Measurements from ENCODE around the gene EPPIN.
"Not testable (repeated sequence)": the region's sequence is repeated elsewhere in the genome, so short reads cannot be mapped to it uniquely, and the experiment has no call there.

EPPIN gene

DNA sequence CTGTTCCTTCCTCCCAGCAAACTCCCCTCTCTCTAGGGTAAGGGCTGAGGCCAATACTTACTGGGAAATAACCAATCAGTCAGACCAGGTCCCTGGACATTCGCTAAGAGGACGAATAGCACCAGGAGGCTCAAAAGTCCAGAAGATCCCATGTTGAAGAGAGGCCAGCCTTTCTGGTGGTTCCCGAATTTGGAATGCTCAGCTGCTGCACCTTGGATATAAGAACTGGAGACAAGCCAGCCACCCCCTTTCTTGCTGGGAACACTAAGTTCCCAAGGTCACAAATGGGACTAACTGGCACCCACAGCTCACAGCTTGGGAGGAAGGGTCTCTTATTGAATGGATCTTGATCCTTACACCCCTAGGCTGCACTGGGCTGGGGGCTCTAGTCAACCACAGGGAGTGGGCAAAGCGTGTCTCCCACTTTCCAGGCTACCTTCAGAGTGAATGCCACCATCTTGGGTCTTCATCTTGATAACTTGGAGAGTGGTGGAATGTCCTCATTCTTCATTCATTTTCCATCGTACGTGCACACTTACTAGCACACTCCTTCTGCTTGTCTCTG lies at the start of gene EPPIN:
Gene EPPIN (minus strand): TSS at position 196 of the 565 bp plus-strand sequence. CDS start 44 bp downstream, at position 152.
- no peak for DNase-seq (ENCODE audit: low read depth)

DNA sequence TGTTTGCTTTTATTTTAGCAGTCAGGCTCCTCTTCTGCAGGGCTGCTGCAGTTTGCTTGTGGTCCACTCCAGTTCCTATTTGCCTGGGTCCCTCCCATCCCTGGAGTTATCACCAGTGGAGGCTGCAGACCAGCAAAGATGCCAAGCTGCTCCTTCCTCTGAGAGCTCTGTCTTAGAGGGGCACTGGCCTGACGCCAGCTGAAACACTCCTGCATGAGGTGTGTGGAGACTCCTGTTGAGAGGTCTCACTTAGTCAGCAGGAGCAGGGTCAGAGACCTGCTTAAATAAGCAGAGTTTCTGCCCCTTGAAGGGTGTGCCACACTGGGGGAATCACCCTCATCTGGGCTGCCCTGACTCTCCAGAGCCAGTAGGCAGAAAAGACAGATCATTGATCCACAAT lies 48.0 kb upstream of the EPPIN start:
- DNase-seq (ENCODE audit: low read depth), result no peak

DNA sequence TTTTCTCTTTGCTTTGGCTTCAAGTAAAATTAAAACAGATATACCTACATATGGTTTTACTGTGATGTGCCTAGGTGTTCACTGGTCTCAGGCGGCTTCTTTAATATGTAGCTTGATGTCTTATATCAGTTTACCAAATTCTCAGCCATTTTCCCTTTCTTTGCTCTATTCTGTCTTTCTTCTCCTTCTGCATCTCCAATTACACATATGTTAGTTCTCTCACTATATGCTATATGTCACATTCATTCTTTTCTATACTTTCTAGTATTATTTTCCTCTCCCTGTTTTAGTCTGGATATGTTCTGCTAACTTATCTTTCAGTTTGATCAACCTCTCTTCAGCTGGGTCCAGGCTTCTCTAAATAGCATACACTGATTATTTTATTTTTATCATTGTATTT lies 46.3 kb upstream of the EPPIN start:
- no peak for DNase-seq (ENCODE audit: low read depth)

DNA sequence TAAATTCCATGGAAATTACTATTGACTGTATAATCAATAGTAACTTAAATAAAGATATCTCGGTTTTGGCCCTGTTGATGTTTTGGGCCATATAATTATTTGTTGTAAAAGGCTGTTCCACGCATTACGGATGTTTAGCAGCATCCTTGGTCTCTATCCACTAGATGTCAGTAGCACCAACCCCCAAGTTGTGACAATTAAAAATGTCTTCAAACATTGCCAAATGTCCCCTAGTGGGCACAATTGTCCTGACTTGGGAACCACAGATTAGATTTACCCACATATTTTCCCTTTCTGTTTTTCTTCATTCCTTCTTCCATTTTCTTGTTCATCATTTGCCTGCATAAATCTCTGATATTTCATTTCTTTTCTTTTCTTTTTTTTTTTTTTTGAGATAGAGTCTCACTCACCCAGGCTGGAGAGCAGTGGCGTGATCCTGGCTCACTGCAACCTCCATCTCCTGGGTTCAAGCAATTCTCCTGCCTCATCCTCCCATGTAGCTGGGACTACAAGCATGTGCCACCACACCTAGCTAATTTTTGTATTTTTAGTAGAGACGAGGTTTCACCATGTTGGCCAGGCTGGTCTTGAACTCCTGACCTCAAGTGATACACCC lies 45.5 kb upstream of the EPPIN start:
- DNase-seq (ENCODE audit: low read depth), result peak; percentile 23

DNA sequence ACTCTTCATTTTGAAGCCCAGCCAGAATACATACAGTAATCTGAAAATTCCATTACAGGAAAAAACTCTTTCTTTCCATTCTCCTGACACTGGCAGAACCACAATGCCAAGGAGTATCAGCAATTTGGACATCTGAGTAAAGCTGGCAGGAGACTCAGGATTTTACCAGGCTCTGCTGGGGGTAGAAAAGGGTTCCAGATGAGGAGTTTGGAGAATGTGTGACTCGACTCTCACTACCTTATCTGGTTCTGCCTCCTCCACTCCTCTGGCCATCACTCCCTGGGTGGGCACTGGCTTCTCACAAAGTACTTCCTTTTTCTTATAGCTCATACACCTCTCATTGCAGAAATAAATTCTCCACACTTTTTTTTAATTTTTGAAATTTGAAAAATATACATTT lies 42.5 kb upstream of the EPPIN start:
- no peak for DNase-seq (ENCODE audit: low read depth)

DNA sequence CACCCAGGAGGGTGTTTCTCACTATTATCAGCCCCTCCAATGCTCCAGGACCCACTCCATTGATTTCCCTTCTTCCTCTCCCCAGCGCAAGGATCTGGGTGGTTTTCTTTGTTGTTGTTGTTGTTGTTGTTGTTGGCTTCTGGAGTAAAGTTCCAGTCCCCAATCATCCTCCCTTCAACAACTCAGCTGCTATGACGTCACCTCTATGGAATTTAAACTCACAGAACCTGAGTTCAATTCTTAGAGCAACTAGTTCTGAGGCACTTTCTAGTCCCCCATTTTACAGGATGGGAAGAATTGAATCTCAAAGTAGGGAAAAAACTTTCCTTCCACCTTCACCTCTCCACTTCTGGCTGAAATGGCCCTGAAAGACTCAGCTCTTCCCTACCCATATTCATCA lies 41.6 kb upstream of the EPPIN start:
- no peak for DNase-seq (ENCODE audit: low read depth)

DNA sequence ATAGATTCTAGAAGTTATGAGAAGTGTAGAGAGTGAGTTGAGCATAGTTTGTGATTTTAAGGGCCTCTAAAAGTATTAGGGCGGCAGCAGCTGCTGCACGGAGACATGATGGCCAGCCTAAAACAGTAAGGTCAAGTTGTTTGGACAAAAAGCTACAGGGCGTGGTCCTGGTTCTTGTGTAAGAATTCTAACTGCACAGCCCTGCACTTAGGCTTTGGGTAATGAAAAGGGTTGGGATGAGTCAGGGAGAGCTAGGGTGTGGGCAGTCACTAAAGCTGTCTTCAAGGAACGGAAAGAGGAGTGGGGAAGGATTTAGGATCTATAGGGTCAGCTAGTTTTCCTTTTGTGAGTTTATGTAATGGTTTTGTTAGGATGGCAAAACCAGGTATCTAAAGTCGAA lies 38.8 kb upstream of the EPPIN start:
- DNase-seq (ENCODE audit: low read depth), result not testable (repeated sequence)

DNA sequence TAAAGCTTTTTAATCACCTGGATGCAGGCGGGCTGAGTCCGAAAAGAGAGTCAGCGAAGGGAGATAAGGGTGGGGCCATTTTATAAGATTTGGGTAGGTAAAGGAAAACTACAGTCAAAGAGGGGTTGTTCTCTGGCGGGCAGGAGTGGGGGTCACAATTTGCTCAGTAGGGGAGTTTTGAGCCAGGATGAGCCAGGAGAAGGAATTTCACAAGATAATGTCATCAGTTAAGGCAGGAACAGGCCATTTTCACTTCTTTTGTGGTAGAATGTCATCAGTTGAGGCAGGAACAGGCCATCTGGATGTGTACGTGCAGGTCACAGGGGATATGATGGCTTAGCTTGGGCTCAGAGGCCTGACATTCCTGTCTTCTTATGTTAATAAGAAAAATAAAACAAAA lies 37.1 kb upstream of the EPPIN start:
- DNase-seq (ENCODE audit: low read depth), result not testable (repeated sequence)

DNA sequence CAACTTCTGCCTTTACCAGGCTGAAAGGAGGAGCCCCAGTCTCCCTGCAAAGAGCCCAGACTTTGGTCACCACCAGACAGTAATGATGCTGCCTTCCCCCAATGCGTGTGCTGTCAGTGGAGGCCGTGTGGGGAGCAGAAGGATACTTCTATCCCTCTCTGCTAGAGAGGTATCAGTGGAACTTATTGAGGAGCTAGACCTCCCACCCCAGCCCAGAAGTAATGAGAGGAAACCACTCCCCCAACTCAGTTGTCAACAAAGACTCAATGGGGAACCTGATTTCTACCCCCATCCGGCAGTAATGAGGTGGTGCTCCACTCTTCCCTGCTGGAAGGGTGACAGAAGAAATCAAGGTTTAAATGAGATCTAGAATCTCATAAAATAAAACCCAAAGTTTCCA lies 36.3 kb upstream of the EPPIN start:
- DNase-seq (ENCODE audit: low read depth), result no peak

DNA sequence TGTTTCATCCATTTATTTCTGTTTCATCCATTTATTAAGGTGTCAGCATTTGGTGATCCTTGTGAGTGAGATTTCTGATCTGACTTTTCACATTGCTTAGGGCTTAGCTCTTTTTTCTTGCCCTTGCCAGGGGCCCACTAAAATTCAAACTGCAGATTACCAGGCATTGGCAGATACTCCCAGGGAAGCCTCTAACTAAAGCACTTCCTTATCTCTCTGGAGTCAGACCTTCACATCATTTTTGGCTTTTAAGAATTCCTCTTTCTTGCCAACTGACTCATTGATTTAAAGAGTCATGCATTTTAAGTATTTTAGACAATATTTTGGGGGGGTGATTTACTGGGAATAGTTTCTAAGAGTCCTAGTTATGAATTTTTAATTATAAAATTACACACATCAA lies 34.5 kb upstream of the EPPIN start:
- DNase-seq (ENCODE audit: low read depth), result no peak

DNA sequence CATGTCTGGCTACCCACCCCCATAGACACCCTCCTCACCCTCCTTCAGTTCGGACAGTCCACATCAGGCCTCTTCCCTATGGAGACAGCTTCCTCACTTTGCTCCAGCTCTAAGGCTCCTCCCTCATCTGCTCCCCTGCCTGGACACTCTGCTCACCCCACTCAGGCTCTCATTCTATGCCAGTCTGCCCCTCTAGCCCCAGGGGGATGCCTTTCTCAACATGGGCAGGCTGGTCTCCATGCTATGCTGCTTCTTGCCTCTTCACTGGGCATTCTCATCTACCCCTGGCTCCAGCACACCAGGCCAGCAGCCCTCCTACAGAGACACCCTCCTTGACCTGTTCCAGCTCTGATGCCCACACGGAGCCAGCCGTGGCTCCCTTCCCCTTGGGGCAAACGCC lies 32.0 kb upstream of the EPPIN start, which contains the start of gene WFDC8:
Gene WFDC8 (minus strand): TSS at position 101 of the 400 bp plus-strand sequence. CDS start 37 bp downstream, at position 64.
- no peak for DNase-seq (ENCODE audit: low read depth)

DNA sequence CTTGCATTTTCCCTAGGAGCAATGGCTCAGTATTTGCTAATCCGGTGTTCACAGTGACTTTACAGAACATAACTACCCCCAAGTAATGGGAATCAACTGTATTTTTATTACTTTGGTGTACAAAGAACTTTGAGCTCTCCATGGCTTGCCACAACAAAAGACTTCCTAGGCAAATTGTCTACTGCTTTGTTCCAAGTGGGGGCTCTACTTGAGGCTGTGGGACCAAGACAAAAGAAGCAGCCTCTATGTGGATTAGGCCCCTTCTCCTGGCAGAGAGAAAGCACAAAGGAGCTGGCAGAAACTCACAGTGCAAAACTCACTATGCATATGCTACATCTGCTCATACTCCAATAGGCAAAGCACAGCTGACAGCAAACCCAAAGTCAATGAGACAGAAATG lies 31.0 kb upstream of the EPPIN start:
- no peak for DNase-seq (ENCODE audit: low read depth)

DNA sequence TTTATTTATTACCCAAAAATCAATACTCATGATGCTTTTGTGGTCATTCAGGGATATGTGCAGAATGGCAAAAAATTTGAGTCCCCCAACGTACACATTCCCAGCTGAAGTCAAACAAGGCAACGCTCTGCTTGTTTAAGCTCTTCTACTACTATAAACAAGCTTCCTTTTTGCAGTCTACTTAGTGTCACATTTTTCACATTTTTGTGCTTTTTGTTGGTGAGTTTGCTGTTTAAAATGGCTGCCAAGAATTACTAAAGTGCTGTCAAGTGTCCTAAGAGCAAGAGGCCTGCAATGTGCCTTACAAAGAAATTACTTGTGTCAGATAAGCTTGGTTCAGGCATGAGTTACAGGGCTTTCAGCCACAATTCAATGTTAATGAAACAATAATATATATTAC lies 29.8 kb upstream of the EPPIN start:
- DNase-seq (ENCODE audit: low read depth), result peak; percentile 0

DNA sequence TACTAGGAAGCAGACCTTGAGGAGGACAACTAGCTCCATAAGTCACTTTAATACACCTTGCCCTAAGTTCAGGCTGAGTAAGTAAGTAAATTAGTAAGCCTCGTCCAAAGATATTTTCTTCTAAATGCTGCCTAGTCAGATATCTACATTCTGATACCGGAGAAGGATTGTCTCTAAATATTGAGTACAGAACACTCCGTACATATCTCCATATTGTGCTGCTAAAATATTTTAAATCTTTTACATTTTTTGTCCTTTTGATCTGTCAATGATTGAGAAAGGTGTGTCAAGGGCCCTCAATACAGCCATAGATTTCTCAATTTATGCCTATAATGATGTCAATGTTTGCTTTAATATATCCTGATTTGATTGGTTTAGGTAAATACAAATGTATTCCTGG lies 28.7 kb upstream of the EPPIN start:
- DNase-seq (ENCODE audit: low read depth), result no peak

DNA sequence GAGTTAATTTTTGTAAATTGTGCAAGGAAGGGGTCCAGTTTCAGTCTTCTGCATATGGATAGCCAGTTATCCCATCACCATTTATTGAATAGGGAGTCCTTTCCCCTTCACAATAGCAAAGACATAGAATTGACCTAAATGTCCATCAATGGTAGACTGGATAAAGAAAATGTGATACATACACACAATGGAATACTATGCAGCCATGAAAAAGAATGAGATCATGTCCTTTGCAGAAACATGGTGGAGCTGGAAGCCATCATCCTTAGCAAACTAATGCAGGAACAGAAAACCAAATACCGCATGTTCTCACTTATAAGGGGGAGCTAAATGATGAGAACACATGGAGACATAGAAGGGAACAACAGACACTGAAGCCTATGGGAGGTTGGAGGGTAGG lies 22.4 kb upstream of the EPPIN start:
- not testable (repeated sequence) for DNase-seq (ENCODE audit: low read depth)

DNA sequence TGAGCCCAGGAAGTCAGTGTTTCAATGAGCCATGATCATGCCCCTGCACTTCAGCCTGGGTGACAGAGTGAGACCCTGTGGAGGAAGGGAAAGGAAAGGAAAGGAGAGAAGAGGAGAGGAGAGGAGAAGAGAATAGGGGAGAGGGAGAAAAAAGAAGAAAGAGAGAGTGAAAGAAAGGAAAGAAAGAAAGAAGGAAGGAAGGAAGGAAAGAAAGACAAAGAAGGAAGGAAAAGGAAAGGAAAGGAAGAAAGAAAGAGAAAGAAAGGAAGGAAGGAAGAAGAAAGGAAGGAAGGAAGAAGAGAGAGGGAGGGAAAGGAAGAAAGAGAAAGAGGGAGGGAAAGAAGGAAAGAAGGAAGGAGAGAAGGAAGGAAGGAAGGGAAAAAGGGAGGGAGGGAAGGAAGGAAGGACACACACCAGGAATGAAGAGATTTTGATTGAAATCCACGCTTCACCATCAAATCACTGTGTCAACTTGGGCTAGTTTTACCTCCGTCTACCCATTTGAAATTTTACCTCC lies 17.6 kb upstream of the EPPIN start:
- DNase-seq (ENCODE audit: low read depth), result no peak

DNA sequence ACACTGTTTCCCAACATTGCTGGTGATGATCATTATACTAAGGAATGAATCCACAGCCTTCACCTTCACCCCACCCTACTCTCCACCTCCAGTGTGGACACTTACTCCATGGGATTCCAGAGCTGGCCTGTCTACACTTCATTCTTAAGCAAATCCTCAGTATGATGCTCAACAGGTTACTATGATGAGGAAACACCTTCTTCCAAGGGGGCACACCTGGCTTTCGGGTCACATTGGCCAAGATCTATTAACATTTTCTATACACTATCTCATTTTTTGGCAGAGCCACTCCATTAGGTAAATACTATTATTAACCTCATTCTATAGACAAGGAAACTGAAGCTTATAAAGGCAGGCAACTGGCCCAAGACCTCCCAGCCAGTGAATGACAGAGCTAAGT lies 8.0 kb upstream of the EPPIN start:
- DNase-seq (ENCODE audit: low read depth), result no peak

DNA sequence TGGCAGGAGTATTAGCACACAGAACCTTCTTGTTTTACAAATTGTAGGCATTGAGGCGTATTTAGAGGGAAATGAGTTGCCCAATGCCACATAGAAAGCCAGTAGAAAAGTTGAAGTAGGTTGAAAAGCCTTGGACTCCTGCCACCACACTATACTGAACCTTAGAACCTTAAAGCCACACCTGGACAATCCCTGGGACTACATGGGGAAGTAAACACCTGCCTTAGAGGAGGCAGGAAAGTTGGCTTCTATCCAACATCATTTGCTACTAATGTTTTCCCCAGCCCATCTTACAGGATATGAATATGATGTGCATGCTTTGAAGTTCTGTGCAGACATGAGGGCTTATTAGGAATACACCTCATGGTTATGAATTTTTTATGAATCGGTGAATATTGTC lies 5.3 kb upstream of the EPPIN start:
- DNase-seq (ENCODE audit: low read depth), result no peak

DNA sequence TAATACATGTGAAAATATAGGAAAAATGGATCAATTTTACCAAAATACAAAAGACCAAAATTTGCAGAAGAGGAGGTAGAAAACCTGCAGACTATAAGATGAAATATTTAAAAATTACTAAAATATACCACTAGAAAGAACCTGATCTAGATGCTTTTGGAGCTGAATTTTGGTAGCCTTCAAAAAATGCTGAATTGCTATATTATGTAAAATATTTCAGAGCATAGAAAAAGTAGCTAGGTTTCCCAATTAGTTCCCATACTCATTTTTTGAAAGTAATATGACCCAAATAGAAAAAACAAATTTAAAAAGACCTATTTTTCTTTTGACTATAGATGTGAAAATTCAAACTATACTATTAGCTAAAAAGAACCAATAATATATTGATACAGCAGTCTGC lies 3.6 kb upstream of the EPPIN start:
- DNase-seq (ENCODE audit: low read depth), result no peak

DNA sequence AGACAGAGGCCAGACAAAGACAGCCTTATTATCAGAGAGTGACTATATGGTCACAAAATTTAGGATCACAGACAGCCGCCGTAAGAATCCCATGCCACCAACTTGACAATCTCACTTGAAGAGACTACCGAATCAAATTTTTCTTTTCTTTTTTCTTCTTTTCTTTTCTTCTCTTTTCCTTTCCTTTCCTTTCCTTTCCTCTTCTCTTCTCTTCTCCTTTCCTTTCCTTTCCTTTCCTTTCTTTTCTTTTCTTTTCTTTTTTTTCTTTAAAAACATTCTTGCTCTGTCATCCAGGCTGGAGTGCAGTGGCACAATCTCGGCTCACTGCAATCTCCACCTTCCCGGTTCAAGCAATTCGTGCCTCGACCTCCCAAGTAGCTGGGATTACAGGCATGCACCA lies 1.2 kb upstream of the EPPIN start:
- DNase-seq (ENCODE audit: low read depth), result no peak

DNA sequence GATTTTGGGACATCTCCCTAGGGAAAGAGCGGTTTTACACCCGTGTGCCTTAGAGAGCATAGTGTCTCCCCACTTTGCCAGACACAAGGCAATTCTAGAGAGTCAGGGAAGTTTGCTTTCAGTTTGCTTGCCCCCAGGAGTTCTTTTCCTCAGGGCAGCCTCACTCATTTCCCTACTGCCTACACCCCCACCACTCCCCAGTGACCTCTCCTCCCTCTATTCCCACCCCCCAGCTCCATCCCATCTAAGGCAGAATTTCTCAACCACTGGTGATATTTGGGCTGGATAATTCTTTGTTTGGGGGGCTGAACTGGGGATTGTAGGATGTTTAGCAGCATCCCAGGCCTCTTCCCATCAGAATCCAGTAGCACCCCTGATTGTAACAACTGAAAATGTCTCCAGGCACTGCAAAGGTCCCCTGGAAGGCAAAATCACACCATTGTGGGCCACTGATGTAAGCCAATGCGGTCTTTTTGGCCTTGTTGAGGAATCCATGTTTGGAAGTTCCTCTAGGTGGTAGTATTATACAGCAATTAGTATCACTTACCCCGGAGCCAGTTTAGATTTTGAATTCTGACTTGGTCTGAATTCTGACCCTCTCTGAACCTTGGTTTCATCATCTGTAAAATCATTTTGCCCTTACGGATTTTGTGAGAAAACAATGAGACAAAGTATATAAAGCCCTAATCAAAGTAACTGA lies 1.3 kb downstream of the EPPIN start:
- DNase-seq (ENCODE audit: low read depth), result peak; percentile 3

DNA sequence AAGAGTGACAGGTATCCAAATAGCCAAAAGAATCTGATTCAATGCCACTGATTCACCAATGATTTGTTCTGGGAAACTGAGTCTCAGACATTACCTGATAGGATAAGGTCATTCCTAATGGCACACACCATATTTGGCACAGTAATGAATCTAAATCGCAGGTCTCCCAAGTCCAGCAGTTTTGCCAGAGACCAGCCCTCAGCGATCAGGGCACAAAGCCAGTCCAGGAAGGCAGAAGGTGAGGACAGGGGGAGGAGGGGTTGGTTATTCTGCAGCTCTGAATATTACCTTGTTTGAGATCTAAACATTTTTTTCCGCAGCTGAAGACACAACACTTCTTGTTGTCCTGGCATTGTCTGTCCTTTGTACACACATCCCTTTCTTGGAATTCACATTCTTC lies 1.9 kb downstream of the EPPIN start:
- no peak for DNase-seq (ENCODE audit: low read depth)

DNA sequence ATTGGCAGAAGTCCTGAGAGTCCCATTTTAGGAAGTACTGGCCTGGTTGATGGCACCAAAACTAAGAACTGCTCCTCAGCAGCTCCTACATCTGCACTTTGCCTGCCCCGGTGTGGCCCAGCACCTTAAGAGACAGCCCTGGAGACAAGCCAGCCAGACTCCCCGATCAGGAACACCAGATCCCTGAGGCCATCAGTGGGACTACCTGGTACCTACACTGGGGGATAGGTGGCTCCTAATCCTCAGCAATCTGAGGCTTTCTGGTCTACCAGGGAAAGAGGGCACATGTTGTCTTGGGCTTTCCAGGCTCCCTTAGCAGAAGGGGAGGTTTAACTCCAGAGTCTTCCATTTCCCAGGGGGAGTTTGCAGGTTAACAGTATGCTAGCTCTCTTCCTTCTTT lies 7.8 kb downstream of the EPPIN start, which contains the start of gene WFDC6:
Gene WFDC6 (minus strand): TSS at position 101 of the 400 bp plus-strand sequence. CDS start 75 bp downstream, at position 26.
- no peak for DNase-seq (ENCODE audit: low read depth)

Measured in GM04504 (cell line).